ENCODE data around the gene GFPT2. TPM values are rescaled to one million over a fixed set of nuclear protein-coding genes. Genes with fewer than 3 reads are reported as not detected.
A peak's percentile ranks its signal among the peaks of the same experiment; 100 is the strongest.

GFPT2 gene
- total RNA-seq, 1 donor from 2014 or later = 70.7 TPM

- H3K27ac Mint-ChIP-seq (ENCODE audit: unreplicated experiment) = no peak overlapping the region
- no peaks in the 10 kb centered on the region for H3K36me3 Mint-ChIP-seq (ENCODE audit: unreplicated experiment)
- no peaks in the 10 kb centered on the region for H3K9me3 Mint-ChIP-seq (ENCODE audit: unreplicated experiment)
- peaks cover 2% of the 10 kb centered on the region for H3K4me1 Mint-ChIP-seq (ENCODE audit: unreplicated experiment)
- peak; percentile 37 for TF ChIP-seq CTCF (IDR thresholded peaks at IDR 0.05)
- DNase-seq (ENCODE audit: extremely low spot score, unreplicated experiment) = no peak
- no peaks in the 10 kb centered on the region for H3K27me3 Mint-ChIP-seq (ENCODE audit: unreplicated experiment)
- no peak overlapping the region for H3K4me3 Mint-ChIP-seq (ENCODE audit: unreplicated experiment)
Measured at GRCh38 chr5:180390441-180391190, 37.5 kb upstream of the GFPT2 start.

GRCh38 chr5:180389252-180390101 is 36.3 kb upstream of the GFPT2 start:
- no peak for DNase-seq (ENCODE audit: extremely low spot score, unreplicated experiment)
- peaks cover 2% of the 10 kb centered on the region for H3K4me1 Mint-ChIP-seq (ENCODE audit: unreplicated experiment)

GRCh38 chr5:180387798-180388197 is 34.7 kb upstream of the GFPT2 start:
- H3K27me3 Mint-ChIP-seq (ENCODE audit: unreplicated experiment) = peaks cover 3% of the 10 kb centered on the region
- H3K27ac Mint-ChIP-seq (ENCODE audit: unreplicated experiment) = no peak overlapping the region

More at GRCh38 chr5:180389252-180390101, 36.3 kb upstream of the GFPT2 start:
- H3K4me3 Mint-ChIP-seq (ENCODE audit: unreplicated experiment) = no peak overlapping the region
- no peaks in the 10 kb centered on the region for H3K9me3 Mint-ChIP-seq (ENCODE audit: unreplicated experiment)
- H3K27ac Mint-ChIP-seq (ENCODE audit: unreplicated experiment) = no peak overlapping the region
- H3K27me3 Mint-ChIP-seq (ENCODE audit: unreplicated experiment) = peaks cover 3% of the 10 kb centered on the region
- no peak for TF ChIP-seq CTCF (IDR thresholded peaks at IDR 0.05)
- no peaks in the 10 kb centered on the region for H3K36me3 Mint-ChIP-seq (ENCODE audit: unreplicated experiment)

GRCh38 chr5:180382926-180383325 is 29.8 kb upstream of the GFPT2 start:
- no peak for TF ChIP-seq CTCF (IDR thresholded peaks at IDR 0.05)
- H3K27me3 Mint-ChIP-seq (ENCODE audit: unreplicated experiment) = peaks cover 3% of the 10 kb centered on the region
- no peaks in the 10 kb centered on the region for H3K9me3 Mint-ChIP-seq (ENCODE audit: unreplicated experiment)
- no peaks in the 10 kb centered on the region for H3K36me3 Mint-ChIP-seq (ENCODE audit: unreplicated experiment)
- DNase-seq (ENCODE audit: extremely low spot score, unreplicated experiment) = no peak
- no peak overlapping the region for H3K4me3 Mint-ChIP-seq (ENCODE audit: unreplicated experiment)
- H3K4me1 Mint-ChIP-seq (ENCODE audit: unreplicated experiment) = peaks cover 15% of the 10 kb centered on the region
- H3K27ac Mint-ChIP-seq (ENCODE audit: unreplicated experiment) = no peak overlapping the region

More at GRCh38 chr5:180387798-180388197, 34.7 kb upstream of the GFPT2 start:
- no peaks in the 10 kb centered on the region for H3K36me3 Mint-ChIP-seq (ENCODE audit: unreplicated experiment)
- H3K4me3 Mint-ChIP-seq (ENCODE audit: unreplicated experiment) = no peak overlapping the region
- H3K9me3 Mint-ChIP-seq (ENCODE audit: unreplicated experiment) = no peaks in the 10 kb centered on the region
- DNase-seq (ENCODE audit: extremely low spot score, unreplicated experiment) = no peak
- peaks cover 2% of the 10 kb centered on the region for H3K4me1 Mint-ChIP-seq (ENCODE audit: unreplicated experiment)
- no peak for TF ChIP-seq CTCF (IDR thresholded peaks at IDR 0.05)

All from osteocyte (in vitro differentiated cells).